K562 (cell line): ENCODE data around the gene TLR3. TPM values are rescaled to one million over a fixed set of nuclear protein-coding genes. Genes with fewer than 3 reads are reported as not detected.

ENCODE experiments used
- ELF4 ChIP-seq: fragments of 450-650 bp; formaldehyde crosslinking; IDR thresholded peaks from 2 replicates; pipeline ENCODE4 v1.4.0; 2022; ENCODE audit warnings: missing genetic modification characterization
- POLR2H ChIP-seq: IDR thresholded peaks from 2 replicates; pipeline ENCODE4 v1.6.1; 2016; ENCODE audit warnings: missing genetic modification characterization, low read depth, mild to moderate bottlenecking, control low read depth, missing compliant biosample characterization, moderate library complexity
- SRF ChIP-seq, 2 experiments: fragments of 250-450, 450-650 bp in 1 of 2; sonication (Bioruptor Pico) in 1 of 2; sonication (generic) in 1 of 2; formaldehyde crosslinking; IDR thresholded peaks; 2 replicates each; pipeline versions ENCODE4 v1.5.0 to v1.5.1; 2020 to 2022; ENCODE audit warnings: mild to moderate bottlenecking in 1 of 2, missing genetic modification reagents in 1 of 2
- ZNF584 ChIP-seq: fragments of 200-800 bp; sonication (Bioruptor generic); IDR thresholded peaks from 2 replicates; pipeline ENCODE4 v1.6.1; 2016; ENCODE audit warnings: low read depth, mild to moderate bottlenecking, missing genetic modification characterization, missing compliant biosample characterization
- polyA plus RNA-seq, 8 experiments: library from polyadenylated mRNA; depleted of rRNA in 4 of 8; stranded (reverse) in 5 of 8; unstranded in 3 of 8; fragments of >200 nt; fragmentation: Nextera tagmentation in 2 of 8; fragmentation: Illumina TruSeq in 1 of 8; extraction: Ambion mirVana in 2 of 8; extraction: Trizol in 1 of 8; gene quantifications; 2 replicates each; pipeline versions ENCODE4 v1.2.1 to v1.2.3, GENCODE V29; 2011 to 2014; ENCODE audit warnings: inconsistent platforms in 1 of 8, missing spikeins in 1 of 8
- total RNA-seq, 7 experiments: library from RNA; depleted of rRNA in 6 of 7; stranded (reverse); fragments of >200 nt in 6 of 7; fragmentation: Illumina TruSeq in 2 of 7; extraction: Trizol in 2 of 7; gene quantifications; 2 replicates each; pipeline versions ENCODE4 v1.2.1 to v1.2.3, GENCODE V29; 2011 to 2021; ENCODE audit warnings: low replicate concordance in 1 of 7
- TF ChIP-seq, protein P1 (sequence below), 3 experiments: fragments of 200-800 bp in 1 of 3; fragments of 250-450 bp in 1 of 3; fragments of 450-650 bp in 1 of 3; sonication (Bioruptor Pico) in 1 of 3; sonication (Bioruptor generic) in 1 of 3; formaldehyde crosslinking in 1 of 3; IDR thresholded peaks; 2 replicates each; pipeline versions ENCODE4 v1.6.1 to v1.8.0; 2016 to 2022; ENCODE audit warnings: mild to moderate bottlenecking in 2 of 3, missing genetic modification characterization in 2 of 3, missing compliant biosample characterization in 1 of 3, moderate library complexity in 1 of 3
- TF ChIP-seq, protein P2 (sequence below): fragments of 250-450 bp; sonication (Bioruptor Pico); IDR thresholded peaks from 2 replicates; pipeline ENCODE4 v1.4.0; 2020
- TF ChIP-seq, protein P3 (sequence below): fragments of 450-650 bp; IDR thresholded peaks from 2 replicates; pipeline ENCODE4 v1.6.1; 2016

The TLR3 gene
- total and polyA plus RNA-seq, 9 of the 15 experiments (the other 6 are each of a cell fraction or from before 2014, with no cell fraction given) = 0.01 TPM; not detected in 8

DNA sequence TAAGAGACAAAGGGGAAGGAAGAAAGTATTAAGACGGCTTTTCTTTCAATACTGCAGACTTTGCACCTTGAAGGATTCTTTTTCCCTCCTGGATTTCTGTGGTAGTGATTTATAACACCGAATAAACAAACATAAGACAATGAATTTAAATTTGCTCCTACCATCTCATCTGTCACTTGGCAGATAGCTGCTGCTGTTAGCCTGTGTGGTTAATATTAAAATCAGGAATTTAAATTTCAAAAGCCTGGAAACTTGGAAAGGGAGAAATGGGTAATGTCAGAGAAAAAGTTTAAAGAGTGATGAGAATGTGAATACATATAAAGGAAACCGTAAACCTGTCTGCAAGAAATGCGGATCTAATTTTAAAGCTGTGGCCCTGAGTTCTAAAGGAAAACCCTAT is 39.0 kb downstream of the TLR3 start (continued):
- TF ChIP-seq, protein P1, sequence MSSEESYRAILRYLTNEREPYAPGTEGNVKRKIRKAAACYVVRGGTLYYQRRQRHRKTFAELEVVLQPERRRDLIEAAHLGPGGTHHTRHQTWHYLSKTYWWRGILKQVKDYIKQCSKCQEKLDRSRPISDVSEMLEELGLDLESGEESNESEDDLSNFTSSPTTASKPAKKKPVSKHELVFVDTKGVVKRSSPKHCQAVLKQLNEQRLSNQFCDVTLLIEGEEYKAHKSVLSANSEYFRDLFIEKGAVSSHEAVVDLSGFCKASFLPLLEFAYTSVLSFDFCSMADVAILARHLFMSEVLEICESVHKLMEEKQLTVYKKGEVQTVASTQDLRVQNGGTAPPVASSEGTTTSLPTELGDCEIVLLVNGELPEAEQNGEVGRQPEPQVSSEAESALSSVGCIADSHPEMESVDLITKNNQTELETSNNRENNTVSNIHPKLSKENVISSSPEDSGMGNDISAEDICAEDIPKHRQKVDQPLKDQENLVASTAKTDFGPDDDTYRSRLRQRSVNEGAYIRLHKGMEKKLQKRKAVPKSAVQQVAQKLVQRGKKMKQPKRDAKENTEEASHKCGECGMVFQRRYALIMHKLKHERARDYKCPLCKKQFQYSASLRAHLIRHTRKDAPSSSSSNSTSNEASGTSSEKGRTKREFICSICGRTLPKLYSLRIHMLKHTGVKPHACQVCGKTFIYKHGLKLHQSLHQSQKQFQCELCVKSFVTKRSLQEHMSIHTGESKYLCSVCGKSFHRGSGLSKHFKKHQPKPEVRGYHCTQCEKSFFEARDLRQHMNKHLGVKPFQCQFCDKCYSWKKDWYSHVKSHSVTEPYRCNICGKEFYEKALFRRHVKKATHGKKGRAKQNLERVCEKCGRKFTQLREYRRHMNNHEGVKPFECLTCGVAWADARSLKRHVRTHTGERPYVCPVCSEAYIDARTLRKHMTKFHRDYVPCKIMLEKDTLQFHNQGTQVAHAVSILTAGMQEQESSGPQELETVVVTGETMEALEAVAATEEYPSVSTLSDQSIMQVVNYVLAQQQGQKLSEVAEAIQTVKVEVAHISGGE (CRISPR knock-in tag; IDR thresholded peaks at IDR 0.05) = no peak
- TF ChIP-seq POLR2H (tag) (no peak), SRF (CRISPR knock-in tag; IDR thresholded peaks at IDR 0.05) (no peak), ZNF584 (CRISPR knock-in tag) (no peak), ELF4 (no peak)
- TF ChIP-seq, protein P2, sequence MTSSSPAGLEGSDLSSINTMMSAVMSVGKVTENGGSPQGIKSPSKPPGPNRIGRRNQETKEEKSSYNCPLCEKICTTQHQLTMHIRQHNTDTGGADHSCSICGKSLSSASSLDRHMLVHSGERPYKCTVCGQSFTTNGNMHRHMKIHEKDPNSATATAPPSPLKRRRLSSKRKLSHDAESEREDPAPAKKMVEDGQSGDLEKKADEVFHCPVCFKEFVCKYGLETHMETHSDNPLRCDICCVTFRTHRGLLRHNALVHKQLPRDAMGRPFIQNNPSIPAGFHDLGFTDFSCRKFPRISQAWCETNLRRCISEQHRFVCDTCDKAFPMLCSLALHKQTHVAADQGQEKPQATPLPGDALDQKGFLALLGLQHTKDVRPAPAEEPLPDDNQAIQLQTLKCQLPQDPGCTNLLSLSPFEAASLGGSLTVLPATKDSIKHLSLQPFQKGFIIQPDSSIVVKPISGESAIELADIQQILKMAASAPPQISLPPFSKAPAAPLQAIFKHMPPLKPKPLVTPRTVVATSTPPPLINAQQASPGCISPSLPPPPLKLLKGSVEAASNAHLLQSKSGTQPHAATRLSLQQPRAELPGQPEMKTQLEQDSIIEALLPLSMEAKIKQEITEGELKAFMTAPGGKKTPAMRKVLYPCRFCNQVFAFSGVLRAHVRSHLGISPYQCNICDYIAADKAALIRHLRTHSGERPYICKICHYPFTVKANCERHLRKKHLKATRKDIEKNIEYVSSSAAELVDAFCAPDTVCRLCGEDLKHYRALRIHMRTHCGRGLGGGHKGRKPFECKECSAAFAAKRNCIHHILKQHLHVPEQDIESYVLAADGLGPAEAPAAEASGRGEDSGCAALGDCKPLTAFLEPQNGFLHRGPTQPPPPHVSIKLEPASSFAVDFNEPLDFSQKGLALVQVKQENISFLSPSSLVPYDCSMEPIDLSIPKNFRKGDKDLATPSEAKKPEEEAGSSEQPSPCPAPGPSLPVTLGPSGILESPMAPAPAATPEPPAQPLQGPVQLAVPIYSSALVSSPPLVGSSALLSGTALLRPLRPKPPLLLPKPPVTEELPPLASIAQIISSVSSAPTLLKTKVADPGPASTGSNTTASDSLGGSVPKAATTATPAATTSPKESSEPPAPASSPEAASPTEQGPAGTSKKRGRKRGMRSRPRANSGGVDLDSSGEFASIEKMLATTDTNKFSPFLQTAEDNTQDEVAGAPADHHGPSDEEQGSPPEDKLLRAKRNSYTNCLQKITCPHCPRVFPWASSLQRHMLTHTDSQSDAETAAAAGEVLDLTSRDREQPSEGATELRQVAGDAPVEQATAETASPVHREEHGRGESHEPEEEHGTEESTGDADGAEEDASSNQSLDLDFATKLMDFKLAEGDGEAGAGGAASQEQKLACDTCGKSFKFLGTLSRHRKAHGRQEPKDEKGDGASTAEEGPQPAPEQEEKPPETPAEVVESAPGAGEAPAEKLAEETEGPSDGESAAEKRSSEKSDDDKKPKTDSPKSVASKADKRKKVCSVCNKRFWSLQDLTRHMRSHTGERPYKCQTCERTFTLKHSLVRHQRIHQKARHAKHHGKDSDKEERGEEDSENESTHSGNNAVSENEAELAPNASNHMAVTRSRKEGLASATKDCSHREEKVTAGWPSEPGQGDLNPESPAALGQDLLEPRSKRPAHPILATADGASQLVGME (CRISPR knock-in tag) = no peak
- TF ChIP-seq, protein P3, sequence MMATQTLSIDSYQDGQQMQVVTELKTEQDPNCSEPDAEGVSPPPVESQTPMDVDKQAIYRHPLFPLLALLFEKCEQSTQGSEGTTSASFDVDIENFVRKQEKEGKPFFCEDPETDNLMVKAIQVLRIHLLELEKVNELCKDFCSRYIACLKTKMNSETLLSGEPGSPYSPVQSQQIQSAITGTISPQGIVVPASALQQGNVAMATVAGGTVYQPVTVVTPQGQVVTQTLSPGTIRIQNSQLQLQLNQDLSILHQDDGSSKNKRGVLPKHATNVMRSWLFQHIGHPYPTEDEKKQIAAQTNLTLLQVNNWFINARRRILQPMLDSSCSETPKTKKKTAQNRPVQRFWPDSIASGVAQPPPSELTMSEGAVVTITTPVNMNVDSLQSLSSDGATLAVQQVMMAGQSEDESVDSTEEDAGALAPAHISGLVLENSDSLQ = no peak
